Heart left ventricle (tissue), 16 donors: ENCODE measurements around the gene PTPRN2. TPM values are rescaled to one million over a fixed set of nuclear protein-coding genes. Genes with fewer than 3 reads are reported as not detected.

ENCODE experiments used
- ATAC-seq, 4 donors: fragments of 200-7000 bp; cut with Tn5 transposase; one replicate each; pipeline ENCODE4 v1.9.1; 2020 to 2022; ENCODE audit warnings: moderate library complexity in 4 of 4, mild to moderate bottlenecking in 3 of 4, moderate number of reproducible peaks in 1 of 4
- DNase-seq, 5 donors: peaks; one replicate each; pipeline ENCODE4 v3.0.0-alpha.2; 2020
- H3K27ac ChIP-seq, 12 donors: fragments of 200-600 bp; sonication (generic) in 4 of 12; one replicate each; pipeline versions ENCODE4 v1.5.0 to v1.8.0; 2016 to 2022; ENCODE audit warnings: mild to moderate bottlenecking in 2 of 12
- H3K27me3 ChIP-seq, 9 donors: fragments of 200-600 bp; sonication (generic) in 2 of 9; one replicate each; pipeline versions ENCODE4 v1.5.1 to v1.8.0; 2016 to 2022; ENCODE audit warnings: mild to moderate bottlenecking in 3 of 9
- H3K36me3 ChIP-seq, 9 donors: fragments of 200-600 bp; sonication (generic) in 2 of 9; one replicate each; pipeline versions ENCODE4 v1.5.0 to v1.8.0; 2018 to 2022; ENCODE audit warnings: mild to moderate bottlenecking in 2 of 9
- H3K4me1 ChIP-seq, 12 donors: fragments of 200-600 bp; sonication (generic) in 4 of 12; one replicate each; pipeline versions ENCODE4 v1.5.0 to v1.8.0; 2016 to 2022; ENCODE audit warnings: mild to moderate bottlenecking in 3 of 12
- H3K4me3 ChIP-seq, 12 donors: fragments of 200-600 bp; sonication (generic) in 4 of 12; one replicate each; pipeline versions ENCODE4 v1.5.0 to v1.8.0; 2017 to 2022; ENCODE audit warnings: mild to moderate bottlenecking in 9 of 12, moderate library complexity in 4 of 12
- H3K9me3 ChIP-seq, 12 donors: fragments of 200-600 bp; sonication (generic) in 4 of 12; one replicate each; pipeline versions ENCODE4 v1.5.0 to v1.8.0; 2016 to 2022; ENCODE audit warnings: mild to moderate bottlenecking in 1 of 12
- CTCF ChIP-seq, 12 donors: fragments of 200-600 bp; sonication (generic) in 4 of 12; IDR thresholded peaks; one replicate each; pipeline versions ENCODE4 v1.5.0 to v1.8.0; 2018 to 2022; ENCODE audit warnings: antibody characterized with exemption in 12 of 12, mild to moderate bottlenecking in 5 of 12
- POLR2A ChIP-seq, 2 donors: fragments of 450-650 bp; IDR thresholded peaks; one replicate each; pipeline ENCODE4 v1.6.1; 2017; ENCODE audit warnings: antibody characterized with exemption in 2 of 2, mild to moderate bottlenecking in 2 of 2, moderate library complexity in 2 of 2
- WGBS, 4 donors: extraction: QIAGEN DNeasy Blood & Tissue Kit in 2 of 4; methylation state at CpG; one replicate each; pipeline versions ENCODE4 v1.1.5 to v1.1.7; 2013 to 2018; 5-methylcytosine and 5-hydroxymethylcytosine counted together
- intact Hi-C, 10 donors: fragments of 100-400 bp; cut with DNase I; formaldehyde crosslinking; loops; one replicate each; pipeline versions ENCODE4 v1.11.1 to v1.14.2; 2022
- polyA plus RNA-seq, 2 donors: library from polyadenylated mRNA; stranded (reverse); fragments of 200-250 nt; gene quantifications; one replicate each; pipeline ENCODE4 v1.2.3, GENCODE V29; 2013
- total RNA-seq, 9 donors: library from RNA; depleted of rRNA in 2 of 9; stranded (reverse); fragments of >200 nt in 2 of 9; fragmentation: NEBNext Ultra II Directional in 3 of 9; extraction: Animal tissue kit (Norgen Biotek cat#: 25700) in 3 of 9; gene quantifications; one replicate each; pipeline versions ENCODE4 v1.1.0 to v1.2.4, GENCODE V29; 2016 to 2023
- donor health status: ischemic (EF 13 %, LVEDD 7.1; RV severe dilation, severe dysfunction).
- donor health status: healthy with polysubstance abuse.
- donor health status: DM: no; HTN: yes; CAD: no.
- donor health status: DM: no; HTN: no; CAD: no.
- donor health status: ischemic (EF 25% LVEDD 6.9; RV normal size, moderate dysfunction).
- donor health status: ischemic (EF 25% LVEDD 5.7; RV mildly dilated, moderate dysfunction).
- donor health status: healthy.
- donor health status: DM: yes; HTN: yes; CAD: no.
- donor health status: ischemic (EF 35%, LVEDD 5.7; RV mildly dilated, moderate dysfunction).
- donor health status: nonischemic (EF 11% LVEDD 7.7; RV severe dilation, severe dysfunction).
- donor health status: DM: yes; HTN: yes; CAD: no.
- donor health status: PGD.
- donor health status: ischemic (EF 29% LVEDD 5.4; RV normal size, mild dysfunction).
- donor health status: nonischemic (EF 23%, LVEDD 6.1; RV moderate dilation, normal function).

Gene PTPRN2
- total and polyA plus RNA-seq, 11 donors, result 0.61 to 2.3 (median 1.3) TPM

GRCh38 chr7:158546626-158547025 is 41.0 kb downstream of the PTPRN2 start:
- no peak for DNase-seq
- intact Hi-C loops, result no loop called here
- no peak overlapping the region for H3K4me3 ChIP-seq
- H3K27me3 ChIP-seq, result peaks cover 0 to 30% (median 5%) of the 10 kb centered on the region in 9 donors
- no peaks in the 10 kb centered on the region for H3K9me3 ChIP-seq
- ATAC-seq, result no peak
- no peak overlapping the region for H3K27ac ChIP-seq
- TF ChIP-seq POLR2A (IDR thresholded peaks at IDR 0.05) (no peak), CTCF (IDR thresholded peaks at IDR 0.05) (no peak)
- H3K4me1 ChIP-seq, result peaks cover 0 to 10% (median 1%) of the 10 kb centered on the region in 12 donors
- 90 to 95% (median 93%) methylated on average over 4 to 11 of the region's 11 CpGs for WGBS, 4 donors
- no peaks in the 10 kb centered on the region for H3K36me3 ChIP-seq

GRCh38 chr7:158546214-158546613 is 41.4 kb downstream of the PTPRN2 start:
- no peak for TF ChIP-seq POLR2A (IDR thresholded peaks at IDR 0.05)
- TF ChIP-seq CTCF (IDR thresholded peaks at IDR 0.05), result no peak
- peaks cover 0 to 30% (median 5%) of the 10 kb centered on the region in 9 donors for H3K27me3 ChIP-seq
- H3K4me1 ChIP-seq, result peaks cover 0 to 10% (median 1%) of the 10 kb centered on the region in 12 donors
- 82 to 89% (median 86%) methylated on average over 8 to 16 of the region's 16 CpGs for WGBS, 4 donors
- no peak for ATAC-seq
- DNase-seq, result no peak
- no peaks in the 10 kb centered on the region for H3K9me3 ChIP-seq
- no peak overlapping the region for H3K27ac ChIP-seq
- intact Hi-C loops, result no loop called here
- H3K36me3 ChIP-seq, result no peaks in the 10 kb centered on the region
- H3K4me3 ChIP-seq, result no peak overlapping the region

- TF ChIP-seq CTCF (IDR thresholded peaks at IDR 0.05), result no peak
- no peak for TF ChIP-seq POLR2A (IDR thresholded peaks at IDR 0.05)
- no peak overlapping the region for H3K27ac ChIP-seq
- H3K4me3 ChIP-seq, result no peak overlapping the region
- H3K27me3 ChIP-seq, result peaks cover 0 to 30% (median 5%) of the 10 kb centered on the region in 9 donors
- WGBS, 4 donors, result 77 to 85% (median 83%) methylated on average over 8 of the region's 8 CpGs
- peaks cover 0 to 12% (median 1%) of the 10 kb centered on the region in 12 donors for H3K4me1 ChIP-seq
- no peak for ATAC-seq
- H3K36me3 ChIP-seq, result no peaks in the 10 kb centered on the region
- DNase-seq, result no peak
- intact Hi-C loops, result no loop called here
- no peaks in the 10 kb centered on the region for H3K9me3 ChIP-seq
These were observed 42.9 kb downstream of the PTPRN2 start for GRCh38 chr7:158544708-158545107.

GRCh38 chr7:158543840-158544239 is 43.8 kb downstream of the PTPRN2 start:
- peaks cover 0 to 30% (median 5%) of the 10 kb centered on the region in 9 donors for H3K27me3 ChIP-seq
- no peaks in the 10 kb centered on the region for H3K9me3 ChIP-seq
- 87 to 89% (median 88%) methylated on average over 10 to 11 of the region's 11 CpGs for WGBS, 4 donors
- intact Hi-C loops, result no loop called here
- TF ChIP-seq CTCF (IDR thresholded peaks at IDR 0.05) (no peak), POLR2A (IDR thresholded peaks at IDR 0.05) (no peak)
- ATAC-seq (no peak), DNase-seq (peak in 1 of 5 donors; percentile 14)
- peaks cover 0 to 8% (median under 1%) of the 10 kb centered on the region in 12 donors for H3K4me1 ChIP-seq
- no peaks in the 10 kb centered on the region for H3K36me3 ChIP-seq
- no peak overlapping the region for H3K4me3 ChIP-seq
- no peak overlapping the region for H3K27ac ChIP-seq
